Endometrial microvascular endothelial cells (primary cell): ENCODE data around the gene CDK2AP2. TPM values are rescaled to one million over a fixed set of nuclear protein-coding genes. Genes with fewer than 3 reads are reported as not detected.
"Not testable (repeated sequence)": the region's sequence is repeated elsewhere in the genome, so short reads cannot be mapped to it uniquely, and the experiment has no call there.

Source experiments
- in situ Hi-C: cut with HindIII; loops from 2 replicates; pipeline ENCODE4 v1.10.0; 2017; ENCODE audit warnings: low sequenced_read_pairs, low pct_unique_long_range_greater_than_20kb; ENCODE audit errors: inconsistent ontology term
- total RNA-seq: library from RNA; depleted of rRNA; stranded (reverse); fragments of >200 nt; gene quantifications from one replicate; pipeline ENCODE4 v1.2.3, GENCODE V29; 2015; ENCODE audit errors: inconsistent ontology term

Gene CDK2AP2
- total RNA-seq, 1 donor from 2014 or later = 53.1 TPM

- in situ Hi-C loops = no loop called here
Observed at GRCh38 chr11:67525275-67525976, 17.5 kb upstream of the CDK2AP2 start.

- in situ Hi-C loops = no loop called here
Observed at GRCh38 chr11:67524480-67524808, 16.5 kb upstream of the CDK2AP2 start.

GRCh38 chr11:67523556-67524479, 15.9 kb upstream of the CDK2AP2 start:
- in situ Hi-C loops = no loop called here

GRCh38 chr11:67522844-67523555, 15.0 kb upstream of the CDK2AP2 start, which contains the start of gene CABP2:
CABP2 (minus strand) TSS chr11:67523446; CDS start chr11:67523326, 120 bp downstream.
- in situ Hi-C loops = no loop called here

GRCh38 chr11:67522338-67522737, 14.4 kb upstream of the CDK2AP2 start:
- in situ Hi-C loops = no loop called here

GRCh38 chr11:67521924-67522323, 14.0 kb upstream of the CDK2AP2 start:
- in situ Hi-C loops = no loop called here

- in situ Hi-C loops = no loop called here
Observed at GRCh38 chr11:67520856-67521824, 13.2 kb upstream of the CDK2AP2 start.

- in situ Hi-C loops = no loop called here
Observed at GRCh38 chr11:67519726-67520125, 11.8 kb upstream of the CDK2AP2 start.

GRCh38 chr11:67517784-67518552, 10.0 kb upstream of the CDK2AP2 start:
- in situ Hi-C loops = no loop called here

- in situ Hi-C loops = no loop called here
Observed at GRCh38 chr11:67516806-67517205, 8.8 kb upstream of the CDK2AP2 start.

- in situ Hi-C loops = no loop called here
Observed at GRCh38 chr11:67514116-67514515, 6.2 kb upstream of the CDK2AP2 start.

GRCh38 chr11:67511558-67511957, 3.6 kb upstream of the CDK2AP2 start:
- in situ Hi-C loops = not testable (repeated sequence)

- in situ Hi-C loops = no loop called here
Observed at GRCh38 chr11:67510023-67510345, 2.0 kb upstream of the CDK2AP2 start.

GRCh38 chr11:67508486-67509121, 642 bp upstream of the CDK2AP2 start:
- in situ Hi-C loops = no loop called here

GRCh38 chr11:67507242-67507863, 609 bp downstream of the CDK2AP2 start:
- in situ Hi-C loops = no loop called here

- in situ Hi-C loops = no loop called here
Observed at GRCh38 chr11:67506426-67507051, 1.4 kb downstream of the CDK2AP2 start.
